PC-3 (cell line): ENCODE data around the gene CYP4F2. TPM values are rescaled to one million over a fixed set of nuclear protein-coding genes. Genes with fewer than 3 reads are reported as not detected.
"Not testable (repeated sequence)": the region's sequence is repeated elsewhere in the genome, so short reads cannot be mapped to it uniquely, and the experiment has no call there.

Source experiments
- ATAC-seq: fragments of 200-7000 bp; cut with Tn5 transposase; 2 replicates; pipeline ENCODE4 v1.9.1; 2020; ENCODE audit warnings: mild to moderate bottlenecking, moderate library complexity
- BruUV-seq: library from RNA; stranded (reverse); fragments of 400-500 nt; replicated peaks from 2 replicates; lab custom pipeline; 2021; lab: Mats Ljungman, UMichigan
- CTCF ChIA-PET: fragments of 300-600 bp; sonication (Branson Sonifier 250); formaldehyde crosslinking; loops from one replicate; lab custom pipeline; 2022; ENCODE audit warnings: antibody characterized with exemption; lab: Charles Lee
- POLR2A ChIA-PET: fragments of 300-600 bp; sonication (Branson Sonifier 250); formaldehyde crosslinking; loops from one replicate; lab custom pipeline; 2022; ENCODE audit warnings: antibody characterized with exemption; ENCODE audit not compliant: unreplicated experiment; lab: Charles Lee
- DNase-seq: peaks from one replicate; pipeline ENCODE4 v3.0.0-alpha.2; 2015
- H2AFZ ChIP-seq: fragments of 300-600 bp; sonication (generic); 2 replicates; pipeline ENCODE4 v1.6.0; 2016; ENCODE audit warnings: antibody characterized with exemption, low read length
- H3F3A ChIP-seq: fragments of 300-600 bp; sonication (generic); one replicate; pipeline ENCODE4 v1.6.0; 2017; ENCODE audit warnings: antibody characterized with exemption, low read length, control low read depth, mild to moderate bottlenecking; ENCODE audit not compliant: unreplicated experiment
- H3K27ac ChIP-seq: fragments of 300-600 bp; sonication (generic); 2 replicates; pipeline ENCODE4 v1.5.1; 2016; ENCODE audit warnings: mild to moderate bottlenecking, low read length
- H3K27me3 ChIP-seq: fragments of 300-600 bp; sonication (generic); 2 replicates; pipeline ENCODE4 v1.6.1; 2016; ENCODE audit warnings: low read length, mixed read lengths
- H3K36me3 ChIP-seq: fragments of 300-600 bp; sonication (generic); 2 replicates; pipeline ENCODE4 v1.6.1; 2016; ENCODE audit warnings: low read depth, mixed run types, low read length, mixed read lengths
- H3K4me1 ChIP-seq: fragments of 300-600 bp; sonication (generic); 2 replicates; pipeline ENCODE4 v1.5.1; 2016; ENCODE audit warnings: low read length; ENCODE audit not compliant: insufficient read depth
- H3K4me2 ChIP-seq: fragments of 300-600 bp; sonication (generic); 2 replicates; pipeline ENCODE4 v1.6.0; 2016; ENCODE audit warnings: low read length
- H3K4me3 ChIP-seq: fragments of 300-600 bp; sonication (generic); 2 replicates; pipeline ENCODE4 v1.5.1; 2016; ENCODE audit warnings: mild to moderate bottlenecking, low read length, mixed read lengths
- H3K79me2 ChIP-seq: fragments of 300-600 bp; sonication (generic); 2 replicates; pipeline ENCODE4 v1.6.1; 2017; ENCODE audit warnings: low read length, mixed read lengths
- H3K9ac ChIP-seq: fragments of 300-600 bp; sonication (generic); 2 replicates; pipeline ENCODE4 v1.6.0; 2016; ENCODE audit warnings: mild to moderate bottlenecking, low read length
- H3K9me2 ChIP-seq: fragments of 300-600 bp; sonication (generic); replicated peaks from 2 replicates; pipeline ENCODE4 v1.6.1; 2016; ENCODE audit warnings: mixed run types, low read length, mixed read lengths
- H3K9me3 ChIP-seq: fragments of 300-600 bp; sonication (generic); 2 replicates; pipeline ENCODE4 v1.6.1; 2016; ENCODE audit warnings: low read length, mixed read lengths
- H4K20me1 ChIP-seq: fragments of 300-600 bp; sonication (generic); 2 replicates; pipeline ENCODE4 v1.6.1; 2016; ENCODE audit warnings: low read length, mixed read lengths
- EZH2 ChIP-seq: fragments of 300-600 bp; sonication (generic); IDR thresholded peaks from one replicate; pipeline ENCODE4 v1.6.1; 2017; ENCODE audit warnings: antibody characterized with exemption, mild to moderate bottlenecking, low read length; ENCODE audit not compliant: unreplicated experiment
- EZH2phosphoT487 ChIP-seq: fragments of 300-600 bp; sonication (generic); IDR thresholded peaks from 2 replicates; pipeline ENCODE4 v1.6.1; 2018; ENCODE audit warnings: mild to moderate bottlenecking, antibody characterized with exemption, low read length, borderline replicate concordance
- intact Hi-C: fragments of 100-400 bp; cut with micrococcal nuclease; formaldehyde crosslinking; loops from 2 replicates; pipeline ENCODE4 v1.9.0; 2023
- total RNA-seq: library from RNA; depleted of rRNA; stranded (reverse); fragments of >200 nt; gene quantifications from 2 replicates; pipeline ENCODE4 v1.2.3, GENCODE V29; 2014
- TF ChIP-seq, protein P1 (sequence below): fragments of 300-600 bp; sonication (generic); conservative IDR thresholded peaks from 2 replicates; pipeline ENCODE4 v1.5.1; 2017; ENCODE audit warnings: antibody characterized with exemption, low read depth, mild to moderate bottlenecking, low read length

Gene CYP4F2
- total RNA-seq, 1 experiment from 2014 or later: not detected

GRCh38 chr19:15846923-15847322 lies 51.0 kb downstream of the CYP4F2 start:
- H3K79me2 ChIP-seq: no peaks in the 10 kb centered on the region
- H3K36me3 ChIP-seq: no peaks in the 10 kb centered on the region
- H3K27ac ChIP-seq: no peak overlapping the region
- H3K9me3 ChIP-seq: no peaks in the 10 kb centered on the region
- no peaks in the 10 kb centered on the region for H3K4me1 ChIP-seq
- DNase-seq (no peak), ATAC-seq (no peak)
- no peak overlapping the region for H2AFZ ChIP-seq
- no peaks in the 10 kb centered on the region for H4K20me1 ChIP-seq
- H3K27me3 ChIP-seq: peaks cover 22% of the 10 kb centered on the region
- no TSS peak for BruUV-seq
- no peak for TF ChIP-seq EZH2
- TF ChIP-seq, protein P1, sequence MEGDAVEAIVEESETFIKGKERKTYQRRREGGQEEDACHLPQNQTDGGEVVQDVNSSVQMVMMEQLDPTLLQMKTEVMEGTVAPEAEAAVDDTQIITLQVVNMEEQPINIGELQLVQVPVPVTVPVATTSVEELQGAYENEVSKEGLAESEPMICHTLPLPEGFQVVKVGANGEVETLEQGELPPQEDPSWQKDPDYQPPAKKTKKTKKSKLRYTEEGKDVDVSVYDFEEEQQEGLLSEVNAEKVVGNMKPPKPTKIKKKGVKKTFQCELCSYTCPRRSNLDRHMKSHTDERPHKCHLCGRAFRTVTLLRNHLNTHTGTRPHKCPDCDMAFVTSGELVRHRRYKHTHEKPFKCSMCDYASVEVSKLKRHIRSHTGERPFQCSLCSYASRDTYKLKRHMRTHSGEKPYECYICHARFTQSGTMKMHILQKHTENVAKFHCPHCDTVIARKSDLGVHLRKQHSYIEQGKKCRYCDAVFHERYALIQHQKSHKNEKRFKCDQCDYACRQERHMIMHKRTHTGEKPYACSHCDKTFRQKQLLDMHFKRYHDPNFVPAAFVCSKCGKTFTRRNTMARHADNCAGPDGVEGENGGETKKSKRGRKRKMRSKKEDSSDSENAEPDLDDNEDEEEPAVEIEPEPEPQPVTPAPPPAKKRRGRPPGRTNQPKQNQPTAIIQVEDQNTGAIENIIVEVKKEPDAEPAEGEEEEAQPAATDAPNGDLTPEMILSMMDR: no peak
- no peak for TF ChIP-seq EZH2phosphoT487
- no peaks in the 10 kb centered on the region for H3F3A ChIP-seq
- no peaks in the 10 kb centered on the region for H3K9me2 ChIP-seq
- H3K9ac ChIP-seq: no peak overlapping the region
- ChIA-PET CTCF (no interaction called here), POLR2A (no interaction called here)
- intact Hi-C loops: no loop called here
- no peak overlapping the region for H3K4me2 ChIP-seq
- no peak overlapping the region for H3K4me3 ChIP-seq

GRCh38 chr19:15843894-15844222 lies 54.0 kb downstream of the CYP4F2 start:
- H4K20me1 ChIP-seq, H2AFZ ChIP-seq, H3K27ac ChIP-seq, H3K36me3 ChIP-seq, ATAC-seq, intact Hi-C loops, H3K4me2 ChIP-seq, H3K9me2 ChIP-seq, DNase-seq, H3K4me1 ChIP-seq, H3K4me3 ChIP-seq, H3F3A ChIP-seq, H3K79me2 ChIP-seq, BruUV-seq, H3K9me3 ChIP-seq, H3K9ac ChIP-seq: not testable (repeated sequence)
- CTCF ChIA-PET: interaction anchor here (0.5 to 0.7 kb wide), 2 partner anchors 34 to 1208 kb away, joined by 3 to 7 read pairs; no protein-coding TSS in a partner anchor
- H3K27me3 ChIP-seq: peaks cover 22% of the 10 kb centered on the region
- POLR2A ChIA-PET: interaction anchor here (0.6 kb wide), 1 partner anchor 795 kb away, joined by 7 read pairs; the partner anchor contains the start of gene CASP14

- no peak for ATAC-seq
- no TSS peak for BruUV-seq
- no peak overlapping the region for H3K4me3 ChIP-seq
- H3K27ac ChIP-seq: no peak overlapping the region
- no peaks in the 10 kb centered on the region for H3K4me1 ChIP-seq
- CTCF ChIA-PET: interaction anchor here (0.7 kb wide), 1 partner anchor 33 kb away, joined by 7 read pairs; no protein-coding TSS in a partner anchor
- no peaks in the 10 kb centered on the region for H4K20me1 ChIP-seq
- no peak overlapping the region for H2AFZ ChIP-seq
- intact Hi-C loops: no loop called here
- H3K4me2 ChIP-seq: no peak overlapping the region
- no peak overlapping the region for H3K9ac ChIP-seq
- no peaks in the 10 kb centered on the region for H3K9me3 ChIP-seq
- peaks cover 22% of the 10 kb centered on the region for H3K27me3 ChIP-seq
- H3F3A ChIP-seq: no peaks in the 10 kb centered on the region
- H3K9me2 ChIP-seq: no peaks in the 10 kb centered on the region
- TF ChIP-seq EZH2 (no peak), EZH2phosphoT487 (no peak)
- TF ChIP-seq, protein P1: no peak
- H3K36me3 ChIP-seq: no peaks in the 10 kb centered on the region
- DNase-seq: no peak
- POLR2A ChIA-PET: no interaction called here
- H3K79me2 ChIP-seq: no peaks in the 10 kb centered on the region
Observed at GRCh38 chr19:15843203-15843893, 54.5 kb downstream of the CYP4F2 start.
